K562 (cell line): Measurements from ENCODE around the gene PDE4A. TPM values are rescaled to one million over a fixed set of nuclear protein-coding genes. Genes with fewer than 3 reads are reported as not detected.

Experiments used
- ATAC-seq: fragments of 200-7000 bp; cut with Tn5 transposase; 3 replicates; pipeline ENCODE4 v1.9.1; 2020; ENCODE audit warnings: moderate library complexity
- BruUV-seq: library from RNA; stranded (reverse); fragments of 400-500 nt; replicated peaks from 2 replicates; lab custom pipeline; 2021; lab: Mats Ljungman, UMichigan
- CTCF ChIA-PET: fragments of 300-600 bp; formaldehyde crosslinking; extraction: SDS; loops from one replicate; lab custom pipeline; 2021; ENCODE audit warnings: low intra/inter-chr PET ratio; lab: Yijun Ruan, JAX
- POLR2A ChIA-PET: fragments of 300-600, 350-650 bp; sonication (Branson Sonifier 250); formaldehyde crosslinking; extraction: SDS; loops from one replicate; lab custom pipeline; 2021; ENCODE audit warnings: antibody characterized with exemption, inconsistent platforms; lab: Yijun Ruan, JAX
- DNase-seq, 4 experiments: peaks; one replicate each; pipeline versions ENCODE4 v3.0.0 to v3.0.0-alpha.2; 2011 to 2018; ENCODE audit warnings: low spot score in 3 of 4, mixed read lengths in 3 of 4; ENCODE audit errors: extremely low read depth in 1 of 4
- FAIRE-seq: peaks from 2 replicates; lab custom pipeline; 2011; peaks lifted over from hg19 to GRCh38; lab: Jason Lieb, UNC
- H2AFZ ChIP-seq: 2 replicates; pipeline ENCODE4 v1.6.0; 2011; ENCODE audit warnings: low read depth, low read length, control low read depth, inconsistent platforms
- H3K27ac ChIP-seq: fragments of 200-600 bp; 3 replicates; pipeline ENCODE4 v1.8.0; 2011; ENCODE audit warnings: low read depth, mild to moderate bottlenecking, control low read depth, inconsistent platforms, low read length, moderate library complexity, mixed read lengths; ENCODE audit errors: extremely low read depth
- H3K27me3 ChIP-seq, 2 experiments: fragments of 300-600 bp in 1 of 2; 2 replicates in 1 of 2; 3 replicates in 1 of 2; pipeline versions ENCODE4 v1.6.0 to v1.8.0; 2011; ENCODE audit warnings: inconsistent platforms in 2 of 2, low read length in 2 of 2, mild to moderate bottlenecking in 1 of 2, mixed read lengths in 1 of 2, moderate library complexity in 1 of 2; ENCODE audit not compliant: control insufficient read depth in 2 of 2, insufficient read depth in 2 of 2
- H3K36me3 ChIP-seq: fragments of 300-600 bp; 3 replicates; pipeline ENCODE4 v1.8.0; 2011; ENCODE audit warnings: mild to moderate bottlenecking, low read length, inconsistent platforms; ENCODE audit not compliant: control insufficient read depth, insufficient read depth
- H3K4me1 ChIP-seq, 2 experiments: fragments of 200-600 bp in 1 of 2; replicated peaks in 1 of 2; 2 replicates in 1 of 2; 3 replicates in 1 of 2; pipeline versions ENCODE4 v1.5.1 to v1.8.0; 2011; ENCODE audit warnings: inconsistent platforms in 2 of 2, low read length in 2 of 2, mild to moderate bottlenecking in 1 of 2, mixed read lengths in 1 of 2, moderate library complexity in 1 of 2; ENCODE audit not compliant: control insufficient read depth in 2 of 2, insufficient read depth in 2 of 2
- H3K4me2 ChIP-seq: 2 replicates; pipeline ENCODE4 v1.6.1; 2011; ENCODE audit warnings: low read length, control low read depth, inconsistent platforms, mixed read lengths; ENCODE audit not compliant: insufficient read depth
- H3K4me3 ChIP-seq: fragments of 200-600 bp; sonication (generic), shearing (Covaris generic); 2 replicates; pipeline ENCODE4 v1.5.1; 2016; ENCODE audit warnings: control low read depth, inconsistent platforms
- H3K79me2 ChIP-seq: fragments of 200-600 bp; 3 replicates; pipeline ENCODE4 v1.8.0; 2011; ENCODE audit warnings: low read length, inconsistent platforms; ENCODE audit not compliant: control insufficient read depth, insufficient read depth
- H3K9ac ChIP-seq, 2 experiments: 2 replicates each; pipeline versions ENCODE4 v1.6.0 to v1.6.1; 2011; ENCODE audit warnings: low read depth in 2 of 2, low read length in 2 of 2, control low read depth in 1 of 2, inconsistent platforms in 1 of 2, mild to moderate bottlenecking in 1 of 2, mixed read lengths in 1 of 2; ENCODE audit not compliant: insufficient read depth in 1 of 2
- H3K9me1 ChIP-seq: one replicate; pipeline ENCODE4 v1.6.0; 2011; ENCODE audit warnings: inconsistent platforms, mild to moderate bottlenecking, low read length, moderate library complexity; ENCODE audit not compliant: control insufficient read depth, insufficient read depth
- H3K9me3 ChIP-seq: replicated peaks from 2 replicates; pipeline ENCODE4 v1.5.1; 2011; ENCODE audit warnings: low read depth, low read length, inconsistent platforms; ENCODE audit not compliant: control insufficient read depth, insufficient read depth
- H4K20me1 ChIP-seq: replicated peaks from 2 replicates; pipeline ENCODE4 v1.6.1; 2011; ENCODE audit warnings: low read length, inconsistent platforms, mixed read lengths; ENCODE audit not compliant: control insufficient read depth, insufficient read depth
- ARHGAP35 ChIP-seq: fragments of 450-650 bp; IDR thresholded peaks from 2 replicates; pipeline ENCODE4 v1.6.1; 2018; ENCODE audit not compliant: partially characterized antibody
- CEBPB ChIP-seq: fragments of 450-650 bp; IDR thresholded peaks from 2 replicates; pipeline ENCODE4 v1.6.1; 2016; ENCODE audit warnings: missing genetic modification characterization, missing compliant biosample characterization
- CREBBP ChIP-seq: IDR thresholded peaks from one replicate; pipeline ENCODE4 v1.6.1; 2012; ENCODE audit warnings: low read depth, mild to moderate bottlenecking, control low read depth, inconsistent platforms, low read length
- EGR1 ChIP-seq: fragments of 450-650 bp; conservative IDR thresholded peaks from 2 replicates; pipeline ENCODE4 v1.6.1; 2017; ENCODE audit warnings: mild to moderate bottlenecking
- JUN ChIP-seq, 2 experiments: sonication (generic) in 1 of 2; formaldehyde crosslinking in 1 of 2; IDR thresholded peaks; 2 replicates each; pipeline versions ENCODE4 v1.6.1 to v1.8.0; 2012 to 2022; ENCODE audit warnings: borderline replicate concordance in 2 of 2, mild to moderate bottlenecking in 2 of 2, improper control_type of control experiment in 1 of 2, low read depth in 1 of 2, low read length in 1 of 2, missing genetic modification reagents in 1 of 2
- KAT7 ChIP-seq: sonication (generic); formaldehyde crosslinking; IDR thresholded peaks from 2 replicates; pipeline ENCODE4 v1.8.0; 2022; ENCODE audit warnings: missing genetic modification reagents, mild to moderate bottlenecking, borderline replicate concordance
- KHSRP ChIP-seq: fragments of 450-650 bp; IDR thresholded peaks from 2 replicates; pipeline ENCODE4 v1.6.1; 2017
- SIN3B ChIP-seq: fragments of 450-650 bp; IDR thresholded peaks from 2 replicates; pipeline ENCODE4 v1.6.1; 2017; ENCODE audit warnings: low read depth, mild to moderate bottlenecking, moderate library complexity
- SRSF9 ChIP-seq: fragments of 200-400 bp; formaldehyde crosslinking; IDR thresholded peaks from 2 replicates; pipeline ENCODE4 v1.6.1; 2017; ENCODE audit warnings: low read depth, low read length, borderline replicate concordance
- ZNF324 ChIP-seq: fragments of 250-450 bp; sonication (Bioruptor Pico); IDR thresholded peaks from 2 replicates; pipeline ENCODE4 v1.4.0; 2020; ENCODE audit warnings: mild to moderate bottlenecking
- WGBS: fragments of 100-300 bp; shearing (Covaris generic); methylation state at CpG from one replicate; pipeline ENCODE4 v1.1.6; 2016; ENCODE audit warnings: low coverage, mixed read lengths; ENCODE audit not compliant: insufficient coverage; ENCODE audit errors: missing lambda C conversion rate; 5-methylcytosine and 5-hydroxymethylcytosine counted together
- in situ Hi-C: fragments of 300-500 bp; cut with MboI; formaldehyde crosslinking; loops from 4 replicates; pipeline ENCODE4 v1.15.0; 2018; ENCODE audit warnings: inconsistent platforms, mixed read lengths
- intact Hi-C: fragments of 100-400 bp; cut with micrococcal nuclease; formaldehyde crosslinking; loops from 2 replicates; pipeline ENCODE4 v1.14.2; 2022
- polyA plus RNA-seq, 8 experiments: library from polyadenylated mRNA; depleted of rRNA in 4 of 8; stranded (reverse) in 5 of 8; unstranded in 3 of 8; fragments of >200 nt; fragmentation: Nextera tagmentation in 2 of 8; fragmentation: Illumina TruSeq in 1 of 8; extraction: Ambion mirVana in 2 of 8; extraction: Trizol in 1 of 8; gene quantifications; 2 replicates each; pipeline versions ENCODE4 v1.2.1 to v1.2.3, GENCODE V29; 2011 to 2014; ENCODE audit warnings: inconsistent platforms in 1 of 8, missing spikeins in 1 of 8
- total RNA-seq, 7 experiments: library from RNA; depleted of rRNA in 6 of 7; stranded (reverse); fragments of >200 nt in 6 of 7; fragmentation: Illumina TruSeq in 2 of 7; extraction: Trizol in 2 of 7; gene quantifications; 2 replicates each; pipeline versions ENCODE4 v1.2.1 to v1.2.3, GENCODE V29; 2011 to 2021; ENCODE audit warnings: low replicate concordance in 1 of 7
- TF ChIP-seq, protein P1 (sequence below): fragments of 150-350 bp; conservative IDR thresholded peaks from 2 replicates; pipeline ENCODE4 v1.6.1; 2014; ENCODE audit warnings: low read length

Gene PDE4A
- total and polyA plus RNA-seq, 9 of the 15 experiments (the other 6 are each of a cell fraction or from before 2014, with no cell fraction given): 0.66 to 26.9 (median 4.6) TPM

DNA sequence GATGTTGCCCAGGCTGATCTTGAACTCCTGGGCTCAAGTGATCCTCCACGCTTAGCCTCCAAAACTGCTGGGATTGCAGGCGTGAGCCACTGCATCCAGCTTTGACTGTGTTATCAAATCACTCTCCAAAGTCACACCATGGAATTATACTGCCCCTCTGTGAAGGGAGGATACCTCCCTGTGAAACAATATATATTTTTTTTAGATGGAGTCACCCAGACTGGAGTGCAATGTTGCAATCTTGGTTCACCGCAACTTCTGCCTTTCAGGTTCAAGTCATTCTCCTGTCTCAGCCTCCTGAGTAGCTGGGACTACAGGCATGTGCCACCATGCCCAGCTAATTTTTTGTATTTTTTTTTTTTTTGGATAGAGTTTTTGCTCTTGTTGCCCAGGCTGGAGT is 47.6 kb upstream of the PDE4A start:
- Histone ChIP-seq H4K20me1 (no peaks in the 10 kb centered on the region), H3K9me3 (no peaks in the 10 kb centered on the region), H3K4me2 (no peak overlapping the region), H3K9ac (no peak overlapping the region), H3K36me3 (peaks cover 54% of the 10 kb centered on the region), H3K27me3 (no peaks in the 10 kb centered on the region), H3K79me2 (no peaks in the 10 kb centered on the region), H3K27ac (no peak overlapping the region), H2AFZ (no peak overlapping the region), H3K4me3 (no peak overlapping the region), H3K9me1 (no peaks in the 10 kb centered on the region), H3K4me1 (no peaks in the 10 kb centered on the region)
- no peak for ATAC-seq
- FAIRE-seq: no peak
- in situ Hi-C loops (no loop called here), intact Hi-C loops (no loop called here)
- DNase-seq: no peak
- ChIA-PET POLR2A (interaction anchor here (0.6 to 1.7 kb wide), 2 partner anchors 10 to 16 kb away, joined by 4 read pairs; no protein-coding TSS in a partner anchor), CTCF (no interaction called here)
- WGBS: 100% methylated on average over 3 of the region's 3 CpGs
- TF ChIP-seq CREBBP (no peak), SRSF9 (no peak)
- no TSS peak for BruUV-seq

DNA sequence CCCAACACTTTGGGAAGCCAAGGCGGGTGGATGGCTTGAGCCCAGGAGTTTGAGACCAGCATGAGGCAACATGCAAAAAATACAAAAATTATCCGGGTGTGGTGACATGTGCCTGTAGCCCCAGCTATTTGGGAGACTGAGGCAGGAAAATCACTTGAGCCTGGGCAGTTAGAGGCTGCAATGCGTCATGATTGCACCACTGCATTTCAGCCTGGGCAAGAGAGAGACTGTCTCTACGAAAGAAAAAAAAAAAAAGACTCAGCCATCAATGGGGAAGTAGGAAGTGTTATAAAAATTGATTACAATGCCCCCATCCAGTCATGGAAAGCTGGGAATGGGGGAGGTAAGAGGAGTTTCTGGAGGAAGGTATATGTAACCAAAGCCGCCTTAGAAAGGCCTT is 45.4 kb upstream of the PDE4A start:
- Histone ChIP-seq H3K27me3 (no peaks in the 10 kb centered on the region), H3K4me1 (peaks cover 3 to 4% of the 10 kb centered on the region in 2 experiments; a peak in 1 of 5 replicates), H3K4me2 (no peak overlapping the region), H3K9me1 (no peaks in the 10 kb centered on the region), H3K27ac (no peak overlapping the region), H2AFZ (no peak overlapping the region), H3K79me2 (peaks cover 17% of the 10 kb centered on the region), H4K20me1 (no peaks in the 10 kb centered on the region), H3K4me3 (no peak overlapping the region), H3K36me3 (peaks cover 45% of the 10 kb centered on the region), H3K9ac (no peak overlapping the region), H3K9me3 (no peaks in the 10 kb centered on the region)
- ATAC-seq (no peak), DNase-seq (no peak), FAIRE-seq (no peak)
- ChIA-PET POLR2A (no interaction called here), CTCF (interaction anchor here (0.6 kb wide), 1 partner anchor 18 kb away, joined by 3 read pairs; no protein-coding TSS in a partner anchor)
- intact Hi-C loops: no loop called here
- WGBS: 100% methylated on average over 4 of the region's 5 CpGs
- TF ChIP-seq ZNF324 (CRISPR knock-in tag) (no peak), SIN3B (no peak), EGR1 (no peak), KAT7 (CRISPR knock-in tag) (no peak), KHSRP (no peak), CEBPB (tag) (no peak), ARHGAP35 (no peak), JUN (IDR thresholded peaks at IDR 0.05; ENCODE audit: borderline replicate concordance, low read depth, low read length) (no peak), JUN (CRISPR knock-in tag; IDR thresholded peaks at IDR 0.05; ENCODE audit: borderline replicate concordance) (no peak)
- TF ChIP-seq, protein P1, sequence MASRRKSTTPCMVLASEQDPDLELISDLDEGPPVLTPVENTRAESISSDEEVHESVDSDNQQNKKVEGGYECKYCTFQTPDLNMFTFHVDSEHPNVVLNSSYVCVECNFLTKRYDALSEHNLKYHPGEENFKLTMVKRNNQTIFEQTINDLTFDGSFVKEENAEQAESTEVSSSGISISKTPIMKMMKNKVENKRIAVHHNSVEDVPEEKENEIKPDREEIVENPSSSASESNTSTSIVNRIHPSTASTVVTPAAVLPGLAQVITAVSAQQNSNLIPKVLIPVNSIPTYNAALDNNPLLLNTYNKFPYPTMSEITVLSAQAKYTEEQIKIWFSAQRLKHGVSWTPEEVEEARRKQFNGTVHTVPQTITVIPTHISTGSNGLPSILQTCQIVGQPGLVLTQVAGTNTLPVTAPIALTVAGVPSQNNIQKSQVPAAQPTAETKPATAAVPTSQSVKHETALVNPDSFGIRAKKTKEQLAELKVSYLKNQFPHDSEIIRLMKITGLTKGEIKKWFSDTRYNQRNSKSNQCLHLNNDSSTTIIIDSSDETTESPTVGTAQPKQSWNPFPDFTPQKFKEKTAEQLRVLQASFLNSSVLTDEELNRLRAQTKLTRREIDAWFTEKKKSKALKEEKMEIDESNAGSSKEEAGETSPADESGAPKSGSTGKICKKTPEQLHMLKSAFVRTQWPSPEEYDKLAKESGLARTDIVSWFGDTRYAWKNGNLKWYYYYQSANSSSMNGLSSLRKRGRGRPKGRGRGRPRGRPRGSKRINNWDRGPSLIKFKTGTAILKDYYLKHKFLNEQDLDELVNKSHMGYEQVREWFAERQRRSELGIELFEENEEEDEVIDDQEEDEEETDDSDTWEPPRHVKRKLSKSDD: no peak
- no TSS peak for BruUV-seq
- in situ Hi-C loops: no loop called here
